PC-9 (cell line): ENCODE data around the gene DLG3.

Experiments
- CTCF ChIP-seq: fragments of 200-600 bp; sonication (generic); conservative IDR thresholded peaks from 2 replicates; pipeline ENCODE4 v1.6.1; 2017; ENCODE audit warnings: mixed run types, antibody characterized with exemption, mild to moderate bottlenecking, moderate library complexity
- EZH2 ChIP-seq: fragments of 200-600 bp; sonication (generic); IDR thresholded peaks from 2 replicates; pipeline ENCODE4 v1.8.0; 2017; ENCODE audit warnings: antibody characterized with exemption, low read depth

GRCh38 chrX:70437921-70438665 lies 6.5 kb upstream of the DLG3 start:
- TF ChIP-seq CTCF (no peak), EZH2 (no peak)
